Stimulated activated CD4-positive, alpha-beta T cell treated with anti-CD3 and anti-CD28 coated beads, TNF-alpha, amount 100 ng/mL, for 1 hour (primary cell): ENCODE data around the gene NAGS.
"Not testable (repeated sequence)": the region's sequence is repeated elsewhere in the genome, so short reads cannot be mapped to it uniquely, and the experiment has no call there.

Experiments used
- DNase-seq, 3 donors: peaks; one replicate each; pipeline ENCODE4 v3.0.0-alpha.2; 2020; ENCODE audit warnings: low read depth in 3 of 3, low spot score in 1 of 3

The NAGS gene

DNA sequence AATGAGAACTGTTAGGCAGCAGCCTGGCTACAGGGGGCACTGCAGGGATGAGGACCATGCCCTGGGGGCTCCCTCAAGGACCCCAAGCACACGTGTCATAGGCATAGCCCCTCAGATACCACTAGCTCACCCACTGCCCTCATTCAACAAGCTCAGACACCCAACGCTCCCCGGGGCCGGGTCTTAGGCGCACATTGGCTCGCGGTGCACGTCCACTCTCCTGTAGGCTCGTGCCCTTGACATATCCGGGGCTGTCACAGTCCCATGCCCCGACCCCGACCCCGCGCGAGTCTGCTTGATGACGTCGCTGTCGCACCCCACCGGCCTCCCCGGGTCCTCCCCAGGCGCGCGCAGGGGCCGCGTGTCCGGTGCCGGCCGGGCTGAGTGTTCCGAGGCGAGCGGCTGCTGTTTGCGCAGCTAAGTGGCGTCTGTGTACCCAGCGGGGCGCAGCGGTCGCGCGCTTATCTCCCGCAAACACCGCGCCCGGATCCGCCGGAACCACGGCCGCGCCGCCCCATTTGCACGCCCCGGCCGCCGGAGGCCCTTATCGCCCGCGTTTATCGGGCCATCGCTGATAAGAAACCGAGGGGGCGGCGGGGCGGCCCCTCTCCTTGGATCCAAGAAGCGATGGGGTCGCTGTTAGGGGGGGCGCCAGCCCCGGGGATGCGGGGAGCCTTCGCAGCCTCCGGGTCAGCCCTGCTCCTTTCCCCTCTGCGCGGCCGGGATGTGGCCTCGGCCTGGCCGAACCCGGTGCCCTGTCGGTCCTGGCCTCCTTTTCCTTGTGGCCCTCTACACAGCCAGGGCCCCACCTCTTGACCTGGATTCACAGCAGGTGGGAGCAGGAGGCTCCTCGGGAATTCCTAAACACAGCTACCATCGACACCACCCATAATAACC lies 20.7 kb upstream of the NAGS start:
- no peak for DNase-seq

DNA sequence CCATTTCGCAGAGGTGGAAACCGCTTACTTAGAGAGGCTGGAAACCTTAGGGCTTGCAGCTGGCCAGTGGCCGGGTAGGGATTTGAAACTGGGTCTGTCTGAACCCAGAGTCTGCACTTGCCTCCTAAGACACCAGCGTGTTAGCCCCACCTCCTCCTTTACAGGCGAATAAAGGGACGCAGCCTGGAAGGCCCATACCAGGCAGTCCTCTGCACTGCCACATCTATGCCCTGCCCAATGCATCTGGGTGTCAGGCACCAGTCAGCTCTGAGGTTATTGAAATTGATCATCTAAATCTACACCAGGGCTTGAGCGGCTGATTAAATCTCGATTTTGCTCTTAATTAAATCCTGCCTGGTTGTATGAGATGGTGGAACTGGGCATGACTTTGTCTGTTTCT lies 19.9 kb upstream of the NAGS start:
- no peak for DNase-seq

DNA sequence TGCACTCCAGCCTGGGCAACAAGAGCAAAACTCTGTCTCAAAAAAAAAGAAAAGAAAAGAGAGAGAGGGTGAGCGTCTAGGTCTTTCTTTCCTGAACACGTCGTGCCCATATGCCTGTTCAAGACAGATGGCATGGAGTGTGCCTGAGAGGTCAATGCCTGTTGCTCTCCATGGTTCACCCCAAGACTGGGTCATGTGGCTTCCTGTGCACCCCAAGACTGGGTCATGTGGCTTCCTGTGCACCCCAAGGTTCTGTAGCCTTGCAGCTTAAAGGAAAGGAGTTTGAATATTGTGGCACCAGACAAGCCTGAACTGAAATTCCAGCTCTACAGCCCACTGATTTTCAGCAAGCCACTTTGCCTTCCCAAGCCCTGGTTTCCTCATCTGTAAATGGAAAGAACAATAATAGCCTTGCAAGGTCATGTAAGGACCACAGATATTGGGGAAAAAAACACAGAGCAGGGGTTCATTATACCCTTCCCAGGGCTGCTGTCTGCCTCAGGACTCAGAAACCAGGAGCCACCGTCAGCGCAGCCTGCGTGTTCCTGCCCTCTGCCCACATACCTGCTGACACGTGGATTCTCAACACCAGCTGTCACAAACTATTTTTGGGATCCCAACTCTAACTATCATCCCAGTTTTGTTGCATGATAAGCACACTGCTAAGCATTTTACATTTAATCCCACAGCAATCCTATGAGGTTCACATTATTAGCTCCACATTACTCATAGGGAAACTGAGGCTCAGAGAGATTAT lies 18.0 kb upstream of the NAGS start:
- no peak for DNase-seq

DNA sequence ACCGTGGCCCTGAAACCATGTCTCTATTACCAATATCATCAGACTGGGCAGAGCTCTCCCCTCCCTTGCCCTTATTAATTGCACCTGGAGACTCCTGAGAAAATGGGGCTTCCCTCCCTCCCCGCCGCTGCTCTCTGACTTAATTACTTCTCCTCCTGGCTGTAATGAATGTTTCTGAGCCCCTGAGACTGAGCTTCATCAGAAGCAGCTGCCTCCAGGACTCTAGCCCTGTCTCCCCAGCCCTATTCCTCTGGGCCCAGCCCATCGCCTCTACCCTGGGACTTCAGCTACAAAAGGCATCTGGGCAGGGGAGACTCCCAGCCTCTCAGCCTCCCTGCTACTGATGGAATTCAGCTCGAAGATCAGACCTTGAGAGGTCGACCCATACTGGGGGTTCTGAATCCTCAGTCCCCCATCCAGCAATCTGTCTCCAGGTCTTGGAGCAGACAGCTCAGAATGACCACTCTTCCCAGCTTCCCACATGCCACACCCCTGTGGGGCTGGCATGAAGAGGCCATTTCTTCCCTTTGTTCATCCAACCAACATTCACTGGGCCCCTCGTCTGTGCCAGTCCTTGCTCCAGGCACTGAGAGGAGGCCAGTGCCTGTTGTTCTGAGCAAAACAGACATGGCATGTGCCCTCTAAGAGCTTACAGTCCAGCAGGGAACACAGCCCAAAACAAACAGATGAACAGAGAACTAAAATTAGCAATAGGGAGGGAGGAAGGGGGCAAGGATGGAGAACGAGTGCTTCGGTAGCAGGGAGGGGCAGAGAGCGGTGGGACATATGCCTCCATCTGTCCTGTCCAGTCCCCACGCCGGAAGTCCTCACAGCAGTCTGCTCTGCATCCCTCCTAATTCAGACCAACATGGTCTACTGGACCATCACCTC lies 17.0 kb upstream of the NAGS start:
- no peak for DNase-seq

DNA sequence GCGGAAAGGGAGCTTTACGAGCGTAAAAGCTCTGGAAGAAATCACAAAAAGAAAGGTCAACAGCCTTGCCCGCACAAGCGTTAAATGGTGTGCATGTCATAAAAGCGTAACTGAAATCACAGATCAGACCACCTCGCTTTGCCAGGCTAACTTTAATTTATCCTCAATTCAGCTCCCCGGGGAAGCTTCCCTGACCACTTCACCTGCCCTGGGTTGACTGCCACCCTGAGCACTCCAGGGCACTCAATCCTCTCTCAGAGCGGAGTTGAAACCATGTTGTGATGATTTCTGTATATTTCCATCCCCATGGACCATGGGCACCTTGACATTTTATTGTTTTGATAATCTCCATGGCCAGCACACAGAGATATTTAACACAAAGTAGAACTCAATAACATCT lies 16.1 kb upstream of the NAGS start:
- DNase-seq, result no peak

DNA sequence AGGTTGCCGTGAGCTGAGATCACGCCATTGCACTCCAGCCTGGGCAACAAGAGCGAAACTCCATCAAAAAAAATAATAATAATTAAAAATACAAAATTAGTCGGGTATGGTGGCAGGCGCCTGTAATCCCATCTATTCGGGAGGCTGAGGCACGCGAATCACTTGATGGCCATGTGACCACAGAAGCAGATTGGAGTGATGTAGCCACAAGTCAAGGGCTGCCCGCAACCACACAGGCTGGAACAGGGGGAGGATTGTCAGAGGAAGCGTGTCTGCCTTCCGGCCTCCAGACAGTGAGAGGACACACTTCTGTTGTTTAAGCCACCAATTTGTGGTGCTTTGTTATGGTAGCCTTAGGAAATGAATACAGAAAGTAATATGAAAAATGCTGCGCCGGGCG lies 11.8 kb upstream of the NAGS start:
- DNase-seq, result no peak

DNA sequence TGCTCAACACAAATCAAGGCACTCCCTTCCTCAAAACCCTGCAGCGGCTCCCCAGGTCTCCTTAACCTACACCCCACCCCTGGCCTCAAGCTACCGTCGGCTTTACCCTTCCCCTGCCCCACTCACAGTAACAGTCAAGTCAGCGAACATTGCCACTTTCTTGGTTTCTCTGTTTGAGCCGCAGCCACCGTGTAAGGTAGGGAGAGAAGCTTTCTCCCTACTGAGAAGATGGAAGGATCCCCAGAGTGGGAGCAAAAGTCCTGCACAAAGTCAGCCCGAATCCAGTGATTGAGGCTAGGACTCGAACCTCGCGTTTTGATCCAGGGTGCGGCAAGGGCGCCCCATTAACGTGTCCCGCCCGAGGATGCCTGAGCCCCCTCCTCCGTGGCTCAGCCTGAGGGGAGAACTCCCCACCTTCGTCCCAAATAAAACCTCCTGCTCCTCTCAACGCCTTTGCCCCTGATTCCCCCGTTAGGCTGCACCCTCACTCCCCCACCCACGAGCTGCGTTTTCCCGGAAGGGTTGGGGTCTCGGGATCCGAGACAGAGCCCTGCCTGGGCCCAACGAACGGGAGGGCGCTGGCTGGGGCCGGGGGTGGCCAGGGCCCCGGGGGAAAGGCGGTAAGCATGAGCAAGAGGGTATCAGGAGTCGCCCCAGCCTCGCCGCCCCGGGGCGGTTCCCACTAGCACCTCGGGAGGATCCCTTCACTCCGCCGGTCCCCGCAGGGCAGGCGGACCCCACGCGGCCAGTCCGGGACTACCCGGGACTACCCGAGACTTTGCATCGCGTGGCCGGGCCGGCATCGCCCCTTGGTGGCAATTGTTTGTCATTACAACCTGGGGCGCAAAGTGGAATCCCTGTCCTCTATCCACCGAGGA lies 9.9 kb upstream of the NAGS start:
- peak; percentile 30 to 55 (median 35) for DNase-seq

DNA sequence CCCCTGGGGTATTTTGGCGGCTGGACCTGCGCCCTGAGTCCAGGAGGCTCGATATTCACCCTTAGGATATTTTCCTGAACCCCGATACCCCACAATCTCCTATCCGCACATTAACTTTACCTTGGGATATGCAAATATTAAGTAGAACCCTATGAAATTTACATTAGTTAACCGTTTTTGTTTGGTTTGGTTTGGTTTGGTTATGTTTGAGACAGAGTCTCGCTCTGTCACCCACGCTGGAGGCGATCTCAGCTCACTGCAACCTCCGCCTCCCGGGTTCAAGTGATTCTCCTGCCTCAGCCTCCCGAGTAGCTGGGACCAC lies 9.3 kb upstream of the NAGS start:
- no peak for DNase-seq

DNA sequence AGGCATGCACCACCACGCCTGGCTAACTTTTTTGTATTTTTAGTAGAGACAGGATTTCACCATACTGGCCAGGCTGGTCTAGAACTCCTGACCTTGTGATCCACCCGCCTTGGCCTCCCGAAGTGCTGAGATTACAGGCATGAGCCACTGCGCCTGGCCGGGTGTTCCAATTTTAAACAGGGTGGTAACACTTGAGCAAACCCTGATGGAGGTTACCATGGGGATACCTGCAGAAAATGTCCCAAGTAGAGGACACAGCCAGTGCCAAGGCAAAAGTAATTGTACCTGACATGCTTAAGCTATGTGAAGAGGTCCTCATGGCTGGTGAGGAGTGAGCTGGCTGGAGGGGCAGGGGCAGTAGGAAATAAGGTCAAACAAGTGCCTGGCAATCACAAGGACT lies 7.2 kb upstream of the NAGS start:
- not testable (repeated sequence) for DNase-seq

DNA sequence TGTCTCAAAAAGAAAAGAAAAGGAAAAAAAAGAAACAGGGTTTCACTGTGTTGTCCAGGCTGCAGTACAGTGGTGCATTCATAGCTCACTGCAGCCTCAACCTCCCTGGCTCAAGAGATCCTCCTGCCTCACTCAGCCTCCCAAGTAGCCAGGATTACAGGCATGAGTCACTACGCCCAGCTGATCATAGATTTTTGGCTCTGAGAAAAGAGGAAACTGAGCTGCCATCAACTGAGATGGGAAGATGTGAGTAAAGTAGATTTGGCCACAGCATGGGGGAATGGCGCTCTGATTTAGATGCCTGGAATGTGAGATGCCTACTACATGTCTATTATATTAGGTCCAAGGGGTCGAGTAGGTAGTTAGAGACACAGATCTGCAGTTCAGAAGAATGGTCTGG lies 5.9 kb upstream of the NAGS start:
- DNase-seq, result no peak

DNA sequence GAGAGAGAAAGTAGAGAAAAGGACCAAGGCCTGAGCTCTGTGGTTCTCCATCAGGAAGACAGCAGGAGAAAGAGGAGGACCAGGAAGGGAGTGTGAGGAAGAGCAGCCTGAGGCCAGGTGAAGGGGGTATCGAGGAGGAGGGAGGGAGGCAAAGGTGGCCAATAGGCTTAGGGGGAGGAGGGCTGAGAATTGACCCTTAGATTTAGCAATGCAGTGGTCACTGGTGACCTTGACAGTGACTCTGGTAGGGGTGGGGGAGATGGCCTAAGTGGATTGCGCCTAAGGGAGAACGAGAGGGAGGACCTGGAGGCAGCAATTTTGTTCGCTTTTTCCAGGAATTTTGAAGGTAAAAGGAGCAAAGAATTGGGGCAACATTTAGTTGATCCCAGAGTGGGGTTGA lies 5.4 kb upstream of the NAGS start:
- no peak for DNase-seq

DNA sequence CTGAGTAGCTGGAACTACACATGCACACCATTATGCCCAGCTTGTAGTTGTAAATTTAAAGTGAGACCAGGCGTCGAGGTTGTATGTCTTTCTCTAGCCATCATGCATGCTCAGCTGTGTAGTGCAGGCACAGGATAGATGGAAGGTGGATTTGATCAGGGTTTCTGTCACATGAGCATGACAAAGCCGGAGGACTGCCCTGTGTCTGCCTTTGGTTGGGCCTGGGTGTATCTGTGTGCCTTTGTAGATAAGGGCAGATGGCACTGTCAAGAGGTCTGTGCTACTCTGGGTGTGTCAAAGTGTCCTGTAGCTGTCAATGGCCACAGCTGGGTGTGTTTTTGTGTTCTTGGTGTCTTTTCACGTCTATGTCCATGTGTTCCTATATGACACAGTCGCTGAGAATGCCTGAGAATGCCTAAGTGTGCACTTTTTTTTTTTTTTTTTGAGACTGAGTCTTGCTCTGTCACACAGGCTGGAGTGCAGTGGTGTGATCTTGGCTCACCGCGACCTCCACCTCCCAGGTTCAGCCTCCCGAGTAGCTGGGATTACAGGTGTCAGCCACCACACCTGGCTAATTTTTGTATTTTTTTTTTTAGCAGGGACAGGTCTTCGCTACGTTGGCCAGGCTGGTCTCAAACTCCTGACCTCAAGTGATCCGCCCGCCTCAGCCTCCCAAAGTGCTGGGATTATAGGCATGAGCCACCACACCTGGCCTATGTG lies 4.1 kb upstream of the NAGS start:
- no peak for DNase-seq

DNA sequence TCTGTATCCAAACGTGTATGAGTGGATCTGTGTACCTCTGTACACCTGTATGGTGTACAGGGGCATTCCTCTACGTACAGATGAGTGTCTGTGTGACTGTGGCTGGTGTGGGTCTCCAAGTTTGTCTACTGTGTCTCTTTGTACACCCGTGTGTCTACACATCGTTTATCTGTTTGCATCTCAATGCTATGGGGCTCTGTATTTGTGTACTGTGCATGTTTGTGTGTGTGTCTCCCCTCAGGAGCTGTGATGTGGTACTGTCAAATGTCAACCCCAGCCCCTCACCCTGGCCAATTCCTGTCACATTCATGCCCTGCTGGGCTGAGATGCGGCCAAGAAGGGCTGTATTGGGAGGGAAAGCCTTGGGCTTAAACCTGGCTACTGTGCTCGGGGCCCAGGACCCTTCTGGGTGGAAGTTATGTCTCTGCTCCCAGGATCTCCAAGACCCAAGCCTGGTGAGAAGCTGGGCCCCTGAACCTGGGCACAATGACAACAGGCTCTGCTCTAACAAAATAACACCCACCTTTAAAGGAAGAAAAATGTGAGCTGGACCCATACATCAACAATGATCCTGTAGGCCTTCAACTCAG lies 3.5 kb upstream of the NAGS start:
- DNase-seq, result no peak

DNA sequence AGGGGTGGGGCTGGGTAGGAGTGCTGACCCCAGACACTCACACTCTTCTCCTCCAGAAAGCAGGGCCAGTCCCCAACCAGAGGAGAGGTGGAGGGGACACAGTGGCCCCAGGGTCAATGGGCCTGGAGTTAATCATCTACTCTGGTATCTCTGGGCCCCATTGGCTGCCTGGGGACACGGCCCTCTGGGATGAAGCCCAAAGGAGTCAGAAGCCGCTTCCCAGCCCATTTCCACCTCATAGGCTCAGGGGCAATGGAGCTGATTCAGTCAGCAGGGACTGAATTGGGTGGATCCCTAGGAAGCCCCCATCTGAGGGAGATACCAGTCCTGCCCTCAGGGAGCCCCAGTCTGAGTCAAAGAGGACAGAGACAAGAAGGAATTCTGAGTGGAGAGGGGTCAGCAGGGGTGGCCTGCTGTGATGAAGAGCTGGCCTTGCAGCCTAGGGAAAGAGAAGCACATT lies 2.9 kb upstream of the NAGS start:
- no peak for DNase-seq

DNA sequence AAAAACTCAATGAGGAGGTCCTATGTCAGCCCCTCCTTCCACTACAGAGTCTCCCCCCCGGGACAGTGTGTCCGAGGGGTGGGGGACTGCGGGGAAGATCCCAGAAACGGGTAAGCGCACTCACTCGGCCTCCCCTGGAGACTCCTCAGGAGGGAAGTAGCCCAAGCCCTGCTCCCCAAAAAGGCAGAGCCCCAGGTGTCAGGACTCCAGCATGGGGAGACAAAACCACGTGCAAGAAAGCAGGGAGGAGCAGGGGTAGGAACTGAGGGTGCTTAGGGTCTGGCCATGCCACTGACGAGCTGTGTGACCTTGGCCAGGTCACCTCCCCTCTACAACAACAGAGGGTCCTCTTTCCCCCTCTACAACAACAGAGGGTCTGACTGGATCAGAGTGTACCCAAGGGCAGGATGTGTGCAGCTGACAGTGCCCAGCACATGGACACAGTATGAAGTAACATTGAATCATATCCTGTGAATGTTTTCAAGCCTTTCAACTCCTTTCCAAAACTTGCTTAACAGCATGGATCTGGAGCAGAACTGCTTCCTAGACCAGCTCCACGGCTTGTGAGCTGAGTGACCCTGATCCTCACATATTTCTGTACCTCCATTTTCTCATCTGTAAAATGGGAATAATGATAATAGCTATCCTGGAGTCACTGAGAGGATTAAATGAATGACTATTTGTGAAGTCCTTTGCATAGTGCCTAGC lies 2.1 kb upstream of the NAGS start:
- DNase-seq, result no peak

DNA sequence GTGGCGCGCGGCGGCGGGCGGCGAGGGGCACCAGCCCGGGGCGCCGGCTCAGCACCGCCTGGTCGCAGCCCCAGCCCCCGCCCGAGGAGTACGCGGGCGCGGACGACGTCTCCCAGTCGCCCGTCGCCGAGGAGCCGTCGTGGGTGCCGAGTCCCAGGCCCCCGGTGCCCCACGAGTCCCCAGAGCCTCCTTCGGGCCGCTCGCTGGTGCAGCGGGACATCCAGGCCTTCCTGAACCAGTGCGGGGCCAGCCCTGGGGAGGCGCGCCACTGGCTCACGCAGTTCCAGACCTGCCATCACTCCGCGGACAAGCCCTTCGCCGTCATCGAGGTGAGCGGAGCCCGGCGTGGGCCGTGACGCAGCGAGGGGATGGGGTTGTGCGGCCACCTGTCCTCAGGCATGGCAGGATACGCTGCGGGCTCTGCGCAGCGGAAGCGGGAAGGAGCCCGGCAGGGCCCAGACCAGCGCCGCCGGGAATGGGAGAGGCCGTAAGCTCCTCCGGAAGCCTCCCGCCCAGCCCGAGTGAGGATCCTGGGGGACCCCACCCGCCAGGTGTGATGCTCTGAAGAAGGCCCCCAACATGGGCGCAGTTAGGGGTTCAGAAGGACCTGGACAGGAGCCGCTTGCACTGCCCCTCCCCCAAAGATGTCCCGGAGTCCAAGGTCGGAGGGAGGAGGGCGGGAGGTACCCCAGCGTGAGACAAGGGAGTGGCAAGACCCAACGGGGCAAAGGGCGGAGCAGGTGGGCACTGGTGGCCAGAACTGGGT lies 522 bp downstream of the NAGS start:
- no peak for DNase-seq

DNA sequence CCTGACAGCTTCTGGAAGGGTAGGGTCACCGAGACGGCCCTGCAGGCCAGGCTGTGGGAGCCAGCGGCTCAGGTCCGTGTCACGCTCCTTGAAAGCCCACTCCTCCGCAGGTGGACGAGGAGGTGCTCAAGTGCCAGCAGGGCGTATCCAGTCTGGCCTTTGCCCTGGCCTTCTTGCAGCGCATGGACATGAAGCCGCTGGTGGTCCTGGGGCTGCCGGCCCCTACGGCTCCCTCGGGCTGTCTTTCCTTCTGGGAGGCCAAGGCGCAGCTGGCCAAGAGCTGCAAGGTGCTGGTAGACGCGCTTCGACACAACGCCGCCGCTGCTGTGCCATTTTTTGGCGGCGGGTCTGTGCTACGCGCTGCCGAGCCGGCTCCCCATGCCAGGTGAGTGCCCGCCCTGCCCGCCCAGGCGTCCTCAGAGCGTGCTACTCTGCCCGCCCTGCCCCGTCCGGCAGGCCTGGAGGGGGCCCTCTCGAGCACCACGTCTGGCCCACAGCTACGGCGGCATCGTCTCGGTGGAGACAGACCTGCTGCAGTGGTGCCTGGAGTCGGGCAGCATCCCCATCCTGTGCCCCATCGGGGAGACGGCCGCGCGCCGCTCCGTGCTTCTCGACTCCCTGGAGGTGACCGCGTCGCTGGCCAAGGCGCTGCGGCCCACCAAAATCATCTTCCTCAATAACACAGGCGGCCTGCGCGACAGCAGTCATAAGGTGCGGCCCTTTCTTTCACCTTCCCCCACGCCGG lies 1.3 kb downstream of the NAGS start:
- no peak for DNase-seq

DNA sequence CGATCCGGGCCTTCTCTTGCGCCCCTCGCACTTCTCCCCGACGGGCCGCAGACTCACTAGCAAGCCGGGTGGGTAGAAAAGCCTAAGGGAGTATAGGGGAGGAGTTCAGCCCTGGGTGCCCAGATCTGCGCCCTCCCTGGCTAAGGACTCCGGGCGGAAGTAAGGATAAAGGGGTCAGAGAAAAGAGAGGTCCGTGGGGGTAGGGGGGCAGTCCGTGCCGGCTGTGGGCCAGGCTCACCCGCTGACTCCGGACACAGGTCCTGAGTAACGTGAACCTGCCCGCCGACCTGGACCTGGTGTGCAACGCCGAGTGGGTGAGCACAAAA lies 1.8 kb downstream of the NAGS start:
- DNase-seq, result no peak
